Renal pelvis (tissue), 3 donors: ENCODE results near the gene RHCG. TPM values are rescaled to one million over a fixed set of nuclear protein-coding genes. Genes with fewer than 3 reads are reported as not detected.

Experiments used
- polyA plus RNA-seq, 3 donors: library from polyadenylated mRNA; unstranded; fragments of 120-200 nt; gene quantifications; one replicate each; pipeline ENCODE4 v1.2.1, GENCODE V29; 2013; ENCODE audit not compliant: insufficient read length in 3 of 3

The RHCG gene
- polyA plus RNA-seq, 3 donors: 1.9 to 2.5 (median 2.0) TPM

Other genes with a start within 250 kb of the RHCG start
- gene POLG, start 161.8 kb downstream of the RHCG start, polyA plus RNA-seq: 10 to 100 TPM; 54.4 to 61.0 (median 55.6) TPM
- 10 to 100 TPM in 2 of 3 donors, 1 to 10 TPM in 1; 9.1 to 13.6 (median 12.4) TPM for gene TICRR, start 78.9 kb upstream of the RHCG start, polyA plus RNA-seq
- 10 to 100 TPM; 13.0 to 17.1 (median 14.1) TPM for gene KIF7, start 158.9 kb upstream of the RHCG start, polyA plus RNA-seq
- gene PLIN1, start 182.8 kb upstream of the RHCG start, polyA plus RNA-seq: 1 to 10 TPM in 2 of 3 donors, under 1 TPM in 1; 0.97 to 1.4 (median 1.3) TPM
- 10 to 100 TPM; 17.3 to 20.6 (median 19.8) TPM for gene PEX11A, start 194.2 kb upstream of the RHCG start, polyA plus RNA-seq
- gene WDR93, start 194.2 kb upstream of the RHCG start, polyA plus RNA-seq: 1 to 10 TPM; 2.4 to 4.0 (median 3.4) TPM